Hypothalamus (tissue), 51 donors: ENCODE measurements around the gene IL23R.
A peak's percentile ranks its signal among the peaks of the same experiment; 100 is the strongest.
"Not testable (repeated sequence)": the region's sequence is repeated elsewhere in the genome, so short reads cannot be mapped to it uniquely, and the experiment has no call there.

Experiments used
- DNase-seq, 51 donors: peaks; one replicate each; lab custom pipeline; 2025; lab: John Stamatoyannopoulos, UW

The IL23R gene

GRCh38 chr1:67191668-67192520 lies 25.6 kb downstream of the IL23R start:
- DNase-seq = no peak

DNA sequence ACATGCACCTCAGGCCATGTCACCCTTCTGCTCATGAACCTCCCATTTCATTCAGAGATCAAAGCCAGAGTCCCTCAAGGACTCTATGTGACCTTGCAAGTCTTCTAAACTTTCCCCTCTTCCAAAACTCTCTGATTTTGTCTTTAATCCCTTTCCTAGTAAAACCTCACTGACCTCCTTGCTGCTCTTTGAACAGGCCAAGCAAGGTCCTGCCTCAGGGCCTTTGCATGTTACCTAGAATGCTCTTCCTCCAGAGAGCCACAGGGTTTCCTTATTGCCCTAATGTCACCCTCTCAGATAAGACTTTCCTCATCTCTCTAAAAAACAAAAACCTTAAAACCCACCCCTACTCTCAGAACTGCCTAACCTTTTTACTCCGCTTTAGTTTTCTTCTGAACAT lies 26.6 kb downstream of the IL23R start:
- DNase-seq = no peak

DNA sequence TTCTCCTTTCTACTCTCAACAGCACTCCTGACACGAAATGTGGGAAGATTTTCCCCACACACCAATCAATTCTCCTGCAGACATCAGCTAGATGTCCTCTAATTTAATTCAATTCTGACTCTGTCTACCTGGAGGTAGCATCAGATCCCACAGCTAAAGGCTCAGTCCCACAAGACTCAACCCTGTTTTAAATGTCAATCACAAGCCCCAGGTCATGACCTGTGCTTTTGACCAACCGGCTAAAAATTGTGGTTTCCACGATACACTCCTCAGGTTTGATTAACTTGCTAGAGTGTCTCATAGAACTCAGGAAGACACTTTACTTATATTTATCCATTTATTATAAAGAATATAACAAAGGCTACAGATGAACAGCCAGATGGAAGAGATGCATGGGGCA lies 27.4 kb downstream of the IL23R start:
- no peak for DNase-seq

- no peak for DNase-seq
Measured at GRCh38 chr1:67194209-67194863, 28.1 kb downstream of the IL23R start.

DNA sequence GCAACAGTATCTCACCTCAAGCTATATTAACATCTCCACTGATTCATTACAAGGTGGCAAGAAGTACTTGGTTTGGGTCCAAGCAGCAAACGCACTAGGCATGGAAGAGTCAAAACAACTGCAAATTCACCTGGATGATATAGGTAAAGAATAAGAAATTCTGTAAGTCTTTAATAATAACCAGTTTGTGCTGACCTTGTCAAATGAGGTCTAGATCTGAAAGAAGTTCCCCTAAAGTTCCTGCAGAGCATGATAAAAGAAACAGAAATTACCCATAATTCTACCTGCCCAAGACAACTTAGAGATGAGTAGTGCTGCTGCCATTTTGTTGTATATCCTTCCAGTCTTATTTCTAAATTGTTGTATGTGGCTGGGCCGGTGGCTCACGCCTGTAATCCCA lies 34.5 kb downstream of the IL23R start:
- DNase-seq = no peak

DNA sequence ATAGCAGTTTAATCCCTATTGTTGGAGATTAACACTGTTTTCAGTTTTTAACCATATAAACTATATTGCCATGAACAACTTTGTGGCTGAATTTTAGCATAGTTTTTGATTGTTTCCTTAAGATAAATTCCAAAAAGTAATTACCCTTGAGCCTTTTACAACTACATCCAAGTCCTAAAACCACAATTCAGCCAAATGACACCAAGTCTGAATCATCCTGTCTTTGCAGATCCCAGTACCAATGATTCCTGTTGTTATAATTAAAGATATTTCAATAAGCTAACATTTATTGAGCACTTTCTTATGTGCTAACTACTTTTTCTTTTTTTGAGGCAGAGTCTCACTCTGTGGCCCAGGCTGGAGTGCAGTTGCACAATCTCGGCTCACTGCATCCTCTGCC lies 35.6 kb downstream of the IL23R start:
- no peak for DNase-seq

GRCh38 chr1:67204298-67204980 lies 38.2 kb downstream of the IL23R start:
- no peak for DNase-seq

GRCh38 chr1:67207398-67207797 lies 41.1 kb downstream of the IL23R start:
- not testable (repeated sequence) for DNase-seq

- DNase-seq = no peak
Measured at GRCh38 chr1:67208217-67208616, 42.0 kb downstream of the IL23R start.

- no peak for DNase-seq
Measured at GRCh38 chr1:67209521-67209920, 43.3 kb downstream of the IL23R start.

DNA sequence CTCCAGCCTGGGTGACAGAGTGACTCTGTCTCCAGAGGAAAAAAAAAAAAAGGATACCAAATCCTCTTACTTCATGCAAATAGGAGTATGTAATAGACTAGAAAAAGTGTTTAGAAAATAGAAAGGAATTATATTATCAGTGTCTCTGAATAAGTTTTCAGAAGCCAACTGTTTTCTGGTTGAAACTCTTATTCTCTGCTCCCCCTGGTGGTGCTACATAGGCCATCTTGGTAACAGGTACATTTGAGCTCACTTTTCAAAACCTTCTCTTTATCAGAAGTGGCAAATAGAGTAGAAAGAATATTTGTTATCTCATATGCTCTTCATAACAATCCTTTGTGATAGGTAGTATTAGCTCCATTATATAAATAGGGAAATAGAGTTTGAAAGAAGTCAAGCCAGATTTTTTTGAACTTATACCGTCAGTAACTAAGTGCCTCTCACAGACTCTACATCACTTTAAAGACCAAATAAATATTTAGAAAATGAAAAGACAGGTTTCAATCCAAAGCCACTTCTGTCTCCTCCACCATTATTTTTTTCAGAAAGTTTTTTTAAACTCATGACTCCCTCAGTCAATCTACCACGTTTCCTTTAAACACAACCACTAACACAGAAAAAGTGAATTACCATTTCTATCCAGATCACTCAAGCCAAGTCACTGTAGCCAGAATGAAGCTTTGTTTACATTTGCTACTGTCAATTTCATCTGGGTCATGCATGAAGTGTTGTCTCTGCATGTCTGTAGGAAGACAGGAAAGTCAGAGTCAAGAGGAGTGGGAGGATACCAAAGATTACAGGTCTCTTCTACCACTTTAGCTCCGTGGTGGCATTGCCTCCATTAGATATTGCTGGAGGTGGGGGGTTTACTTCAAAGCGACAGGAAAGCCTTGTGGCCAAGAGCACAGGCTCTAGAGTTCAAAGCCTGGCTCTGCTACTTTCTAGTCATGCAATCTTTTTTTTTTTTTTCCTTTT lies 45.6 kb downstream of the IL23R start:
- peak in 2 of 51 donors; percentile 1 to 4 for DNase-seq

GRCh38 chr1:67213164-67213563 lies 46.9 kb downstream of the IL23R start:
- no peak for DNase-seq

- no peak for DNase-seq
Measured at GRCh38 chr1:67213948-67214347, 47.7 kb downstream of the IL23R start.

DNA sequence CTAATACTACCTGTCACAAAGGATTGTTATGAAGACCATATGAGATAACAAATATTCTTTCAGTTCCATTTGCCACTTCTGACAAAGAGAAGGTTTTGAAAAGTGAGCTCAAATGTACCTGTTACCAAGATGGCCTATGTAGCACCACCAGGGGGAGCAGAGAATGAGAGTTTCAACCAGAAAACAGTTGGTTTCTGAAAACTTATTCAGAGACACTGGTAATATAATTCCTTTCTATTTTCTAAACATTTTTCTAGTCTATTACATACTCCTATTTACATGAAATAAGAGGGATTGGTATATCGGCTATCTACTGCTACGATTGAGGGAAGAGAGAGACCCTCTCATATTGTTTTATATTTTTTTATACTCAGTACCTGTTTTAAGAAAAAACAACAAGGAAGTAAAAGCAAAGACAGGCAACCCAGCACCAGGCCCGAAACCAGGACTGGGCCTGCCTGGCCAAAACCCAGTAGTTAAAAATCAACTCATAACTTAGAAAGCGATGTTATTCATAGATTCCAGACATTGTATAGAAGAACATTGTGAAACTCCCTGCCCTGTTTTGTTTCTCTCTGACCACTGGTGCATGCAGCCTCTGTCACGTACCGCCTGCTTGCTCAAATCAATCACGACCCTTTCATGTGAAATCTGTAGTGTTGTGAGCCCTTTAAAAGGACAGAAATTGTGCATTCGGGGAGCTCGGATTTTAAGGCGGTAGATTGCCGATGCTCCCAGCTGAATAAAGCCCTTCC lies 48.3 kb downstream of the IL23R start:
- peak in 1 of 51 donors; percentile 21 for DNase-seq

GRCh38 chr1:67216401-67216800 lies 50.1 kb downstream of the IL23R start:
- no peak for DNase-seq

GRCh38 chr1:67217417-67217816 lies 51.2 kb downstream of the IL23R start:
- DNase-seq = no peak

- DNase-seq = no peak
Measured at GRCh38 chr1:67217938-67218337, 51.7 kb downstream of the IL23R start.

- no peak for DNase-seq
Measured at GRCh38 chr1:67224856-67225255, 58.6 kb downstream of the IL23R start.

- no peak for DNase-seq
Measured at GRCh38 chr1:67226688-67227087, 60.4 kb downstream of the IL23R start.

- DNase-seq = no peak
Measured at GRCh38 chr1:67227196-67227595, 60.9 kb downstream of the IL23R start.
